ENCODE measurements around the gene NAMPT.
"Not testable (repeated sequence)": the region's sequence is repeated elsewhere in the genome, so short reads cannot be mapped to it uniquely, and the experiment has no call there.

The NAMPT gene

GRCh38 chr7:106298631-106299030, 13.8 kb upstream of the NAMPT start:
- not testable (repeated sequence) for DNase-seq

GRCh38 chr7:106298155-106298554, 13.4 kb upstream of the NAMPT start:
- DNase-seq = not testable (repeated sequence)

- DNase-seq = no peak
Observed at GRCh38 chr7:106294334-106294733, 9.6 kb upstream of the NAMPT start.

GRCh38 chr7:106291247-106291646, 6.5 kb upstream of the NAMPT start:
- no peak for DNase-seq

- no peak for DNase-seq
Observed at GRCh38 chr7:106290319-106290718, 5.5 kb upstream of the NAMPT start.

- DNase-seq = no peak
Observed at GRCh38 chr7:106289848-106290247, 5.1 kb upstream of the NAMPT start.

- no peak for DNase-seq
Observed at GRCh38 chr7:106288263-106288662, 3.5 kb upstream of the NAMPT start.

DNA sequence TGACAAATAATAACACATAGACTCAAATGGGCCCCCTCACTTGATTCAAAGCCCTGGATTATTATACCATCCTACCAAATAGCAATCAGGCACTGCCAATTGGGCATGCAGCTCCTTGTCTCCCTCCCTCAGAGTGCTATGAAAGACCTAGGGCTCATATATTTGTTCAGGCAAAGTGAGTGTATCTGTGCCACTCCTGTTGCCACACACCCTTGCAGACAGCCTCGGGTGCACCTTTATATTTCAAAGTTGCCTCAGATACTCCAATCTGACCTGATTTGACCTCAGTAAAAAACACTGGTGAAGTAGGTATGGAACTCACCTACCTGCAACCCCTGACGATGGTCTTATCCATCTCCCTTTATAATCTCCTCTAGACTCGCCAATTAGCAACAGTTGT, 3.0 kb upstream of the NAMPT start:
- no peak for DNase-seq

- no peak for DNase-seq
Observed at GRCh38 chr7:106285855-106286492, 1.2 kb upstream of the NAMPT start.

DNA sequence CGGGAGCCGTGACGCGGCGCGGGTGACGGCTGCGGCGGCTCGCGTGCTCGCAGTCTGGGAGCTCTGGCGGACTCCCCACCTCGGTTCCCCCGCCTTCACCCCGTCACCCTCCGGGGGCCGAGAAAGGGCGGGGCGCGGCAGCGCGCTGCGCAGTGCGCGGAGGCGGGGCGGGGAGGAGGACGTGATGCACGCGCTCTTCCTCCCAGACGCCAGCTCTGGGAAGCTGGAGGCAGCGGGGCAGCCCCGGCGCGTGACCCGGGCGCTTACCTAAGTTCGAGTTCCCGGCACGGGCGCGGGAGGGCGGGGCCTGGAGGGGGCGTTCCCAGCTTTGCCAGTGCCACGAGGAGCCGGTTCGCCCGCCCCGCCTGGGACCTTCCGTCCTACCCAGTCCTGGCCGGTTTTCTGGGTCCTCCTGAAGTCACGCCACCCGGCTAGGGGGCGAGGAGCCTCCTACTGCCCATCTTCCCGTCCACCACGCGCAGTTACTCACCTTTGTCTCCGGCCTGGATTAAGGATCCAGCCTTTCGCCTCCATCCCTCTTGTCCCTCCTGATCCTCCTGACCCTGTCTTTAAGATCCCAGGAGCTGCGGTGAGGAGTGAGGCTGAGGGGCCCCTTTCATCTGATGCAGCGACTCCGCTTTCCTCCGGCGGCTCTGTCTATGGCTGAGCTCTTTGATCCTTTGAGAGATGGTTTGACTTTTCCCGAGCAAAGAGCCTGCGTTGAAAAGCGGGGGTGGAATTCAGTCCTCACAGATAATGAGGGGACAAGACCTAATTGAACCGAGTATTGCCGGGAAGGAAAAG, 470 bp upstream of the NAMPT start:
- peak; percentile 96 for DNase-seq

DNA sequence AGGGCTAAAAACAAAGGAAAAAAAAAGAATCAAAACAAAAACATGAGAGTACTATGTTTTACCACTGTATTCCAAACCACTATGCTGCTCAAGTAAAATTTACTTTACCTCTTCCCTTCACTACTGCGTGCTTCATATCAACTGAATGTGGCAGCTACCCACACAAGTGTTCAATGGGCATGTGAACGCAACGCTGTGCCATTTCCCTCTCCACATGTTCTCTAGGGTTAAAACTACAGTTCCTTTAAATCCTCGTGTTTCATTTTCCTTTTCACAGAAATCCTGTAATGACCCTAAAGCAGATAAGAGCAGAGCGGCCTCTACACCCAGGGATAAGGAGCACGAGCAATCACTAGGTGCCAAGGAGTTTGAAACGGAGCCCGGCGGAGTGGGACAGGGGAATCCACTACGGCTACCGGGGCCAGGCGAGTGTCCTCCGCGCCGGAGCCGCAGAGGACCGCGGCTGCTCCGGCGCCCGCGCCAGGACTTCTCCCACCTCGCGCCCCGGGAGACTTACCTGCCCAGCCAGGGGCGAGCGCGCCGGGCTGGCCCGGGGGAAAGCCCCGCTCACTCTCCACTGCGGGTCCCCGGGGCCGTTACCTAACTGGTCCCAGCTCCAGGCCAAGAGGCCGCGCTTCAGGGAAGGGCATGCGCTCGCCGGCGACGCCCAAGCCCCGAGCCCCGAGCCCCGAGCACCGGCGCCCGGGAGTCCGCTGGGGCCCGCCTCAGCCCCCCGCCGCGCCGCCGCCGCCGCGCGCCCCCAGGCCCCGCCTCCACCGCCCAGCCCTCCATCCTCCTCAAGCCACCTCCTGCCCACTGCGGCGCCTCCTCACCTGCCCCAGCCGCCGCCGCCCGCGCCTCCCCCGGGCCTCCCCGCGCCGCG, 711 bp downstream of the NAMPT start:
- peak; percentile 44 for DNase-seq

GRCh38 chr7:106283501-106283830, 1.3 kb downstream of the NAMPT start:
- DNase-seq = no peak

GRCh38 chr7:106282852-106283251, 1.9 kb downstream of the NAMPT start:
- DNase-seq = no peak

DNA sequence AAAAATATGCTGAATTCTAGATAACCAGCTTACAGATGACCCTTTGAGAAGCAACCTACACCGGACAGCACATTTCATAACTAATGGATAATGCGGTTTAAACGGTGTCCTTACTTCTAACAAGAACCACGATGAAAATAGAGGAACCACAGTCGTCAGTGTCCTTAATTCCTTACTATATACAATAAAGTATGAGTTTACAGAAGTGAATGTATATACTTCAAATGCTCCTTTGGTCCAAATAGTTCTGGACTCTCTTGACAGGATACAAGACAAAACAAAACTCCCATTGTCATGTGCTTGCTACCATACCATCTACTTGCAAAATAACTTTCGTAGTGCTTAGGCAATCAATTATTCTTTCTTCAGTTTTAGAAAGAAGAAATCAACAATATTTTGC, 2.4 kb downstream of the NAMPT start:
- DNase-seq = no peak

DNA sequence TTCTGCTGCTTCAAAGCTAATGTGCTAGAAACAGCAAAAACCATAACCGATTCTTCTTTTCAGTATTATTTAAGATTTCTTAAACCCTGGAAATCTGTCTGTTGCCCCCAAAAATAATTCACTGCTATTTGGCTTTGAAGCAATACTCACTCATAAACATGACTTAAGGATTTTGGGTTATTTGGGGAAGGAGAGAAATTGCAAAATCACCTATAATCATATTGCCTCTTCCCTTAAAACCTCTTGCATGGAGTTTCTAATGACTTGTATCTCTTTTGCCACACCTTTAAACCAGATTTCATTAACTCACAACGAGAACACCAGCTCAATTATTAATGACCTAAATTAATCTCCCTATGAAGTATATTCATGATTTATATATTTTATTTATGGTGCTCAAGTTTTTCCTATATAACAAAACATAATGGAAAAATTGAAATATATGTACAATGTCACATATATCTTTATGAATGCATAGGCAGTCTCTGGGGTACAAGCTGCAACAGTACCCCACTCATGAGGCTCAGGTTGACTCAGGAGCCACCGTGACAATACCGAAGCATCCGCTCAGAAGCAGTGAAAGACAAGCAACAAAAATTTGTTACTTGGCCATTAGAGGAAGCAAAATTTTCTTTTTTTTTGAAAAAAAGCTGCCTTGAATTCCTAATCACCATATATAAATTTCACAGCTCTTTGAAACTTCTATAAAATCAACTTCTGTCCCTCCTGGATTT, 3.0 kb downstream of the NAMPT start:
- DNase-seq = no peak

- DNase-seq = no peak
Observed at GRCh38 chr7:106281127-106281526, 3.7 kb downstream of the NAMPT start.

DNA sequence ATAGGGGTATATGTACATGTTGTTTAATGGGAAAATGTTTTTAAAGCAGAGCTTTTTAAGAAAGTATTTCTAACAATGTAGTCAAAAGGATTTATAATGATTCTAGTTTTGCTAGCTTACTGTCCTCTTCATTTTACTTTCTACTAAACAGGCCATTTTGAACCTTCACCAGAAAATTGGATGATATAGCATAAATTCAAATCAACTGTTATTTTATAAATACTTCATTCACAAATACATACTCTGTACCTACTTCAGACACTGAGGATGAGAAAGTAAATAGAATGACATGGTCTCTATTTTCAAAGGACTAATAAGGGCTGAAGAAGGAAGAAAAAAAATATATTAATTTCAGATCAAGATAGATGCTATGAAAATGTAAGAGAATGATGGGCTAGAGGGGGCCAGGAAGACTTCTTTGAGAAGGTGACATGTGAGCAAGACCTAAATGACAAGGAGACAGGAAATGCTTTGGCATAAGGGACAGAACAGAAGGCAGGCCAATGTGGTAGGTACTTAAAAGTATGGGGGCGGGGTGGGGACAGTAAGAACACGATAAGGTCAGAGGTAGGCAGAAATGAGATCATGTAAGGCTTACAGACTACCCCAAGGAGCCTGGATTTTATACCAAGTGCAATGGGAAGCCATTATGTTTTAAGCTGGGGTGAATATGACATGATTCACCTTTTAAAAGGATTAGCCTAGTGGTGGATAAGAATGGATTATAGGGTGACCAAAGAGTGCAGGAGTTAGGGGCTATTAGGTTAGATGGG, 5.2 kb downstream of the NAMPT start:
- no peak for DNase-seq

GRCh38 chr7:106278695-106279094, 6.1 kb downstream of the NAMPT start:
- DNase-seq = no peak

DNA sequence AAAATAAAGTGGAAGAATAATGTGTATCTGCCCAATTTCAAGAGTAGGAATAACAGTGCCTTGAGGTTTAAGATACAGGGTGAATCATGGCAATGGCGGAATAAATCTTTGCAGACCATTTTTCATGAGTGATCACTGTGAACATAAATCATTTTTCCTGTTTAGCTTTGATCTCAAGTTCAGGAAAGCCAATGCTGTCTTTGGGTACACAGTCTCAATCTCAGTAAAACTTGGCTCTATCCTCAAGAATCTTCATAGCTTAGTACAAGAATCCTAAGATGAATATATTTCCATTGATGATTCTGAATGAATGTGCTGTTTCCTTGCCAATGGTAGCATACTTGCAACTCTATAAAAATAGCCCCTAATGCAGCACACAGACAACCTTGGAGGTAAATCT, 6.8 kb downstream of the NAMPT start:
- DNase-seq = no peak

GRCh38 chr7:106276513-106276912, 8.3 kb downstream of the NAMPT start:
- DNase-seq = no peak

DNA sequence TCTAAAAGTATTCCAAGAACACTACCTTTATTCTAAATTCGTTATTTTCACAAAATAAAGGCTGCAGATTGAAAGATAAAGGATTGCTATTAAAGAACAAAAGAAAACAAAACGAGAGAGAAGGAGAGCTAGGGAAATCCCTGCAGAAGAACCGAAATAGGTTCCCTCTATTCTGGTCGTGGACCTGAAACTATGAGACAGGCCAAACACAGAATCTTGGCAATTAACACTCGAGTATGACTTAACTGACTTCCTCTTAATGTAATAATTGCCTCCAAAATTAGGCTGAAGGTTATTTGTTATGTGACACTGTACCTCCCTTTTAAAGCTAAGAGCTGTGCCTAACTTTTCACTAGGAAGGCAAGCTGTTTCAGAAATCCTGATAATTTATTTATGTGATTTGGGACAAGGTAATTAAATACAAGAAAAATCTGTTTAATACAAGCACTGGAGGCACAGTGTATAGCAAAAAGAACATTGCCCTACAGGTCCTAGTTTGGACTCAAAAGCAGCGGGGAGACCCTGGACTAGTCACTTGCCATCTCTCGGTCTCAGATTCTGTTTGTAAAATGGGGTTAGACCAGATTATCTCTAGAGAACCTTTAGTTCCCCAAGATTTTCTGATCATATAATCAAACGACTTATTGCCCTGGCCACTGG, 11.6 kb downstream of the NAMPT start:
- no peak for DNase-seq
